Measurements from ENCODE around the gene ACSL5. TPM values are rescaled to one million over a fixed set of nuclear protein-coding genes. Genes with fewer than 3 reads are reported as not detected.

The ACSL5 gene
- total and polyA plus RNA-seq, 3 donors from 2014 or later = 10.1 to 20.1 (median 11.4) TPM

GRCh38 chr10:112332509-112333228 is 41.2 kb upstream of the ACSL5 start:
- peak; percentile 69 for DNase-seq
- 61 to 81% methylated on average over 5 of the region's 5 CpGs for WGBS, 2 donors
- TF ChIP-seq POLR2A (IDR thresholded peaks at IDR 0.05) (no peak), CTCF (IDR thresholded peaks at IDR 0.05) (no peak)

GRCh38 chr10:112333452-112333851 is 40.5 kb upstream of the ACSL5 start:
- intact Hi-C loops (cut with DNase I; ENCODE audit: low total_unique reads) = no loop called here
- Histone ChIP-seq H3K27me3 (no peaks in the 10 kb centered on the region), H3K36me3 (ENCODE audit: low read depth, missing control alignments) (no peaks in the 10 kb centered on the region), H3K4me3 (no peak overlapping the region), H3K27ac (no peak overlapping the region), H3K4me1 (peaks cover 19% of the 10 kb centered on the region), H3K9me3 (no peaks in the 10 kb centered on the region)
- 56 to 74% methylated on average over 4 of the region's 4 CpGs for WGBS, 2 donors
- no peak for DNase-seq
- no peak for TF ChIP-seq POLR2A (IDR thresholded peaks at IDR 0.05)
- no peak for TF ChIP-seq CTCF (IDR thresholded peaks at IDR 0.05)

More at GRCh38 chr10:112332509-112333228, 41.2 kb upstream of the ACSL5 start:
- no peak overlapping the region for H3K4me3 ChIP-seq
- H3K9me3 ChIP-seq = no peaks in the 10 kb centered on the region
- intact Hi-C loops (cut with DNase I; ENCODE audit: low total_unique reads) = no loop called here
- no peaks in the 10 kb centered on the region for H3K36me3 ChIP-seq (ENCODE audit: low read depth, missing control alignments)
- peak overlapping the region in 1 of 2 donors; percentile 26 for H3K27ac ChIP-seq
- H3K4me1 ChIP-seq = peaks cover 19% of the 10 kb centered on the region
- H3K27me3 ChIP-seq = no peaks in the 10 kb centered on the region

GRCh38 chr10:112335111-112335867 is 38.6 kb upstream of the ACSL5 start:
- 57 to 66% methylated on average over 5 of the region's 5 CpGs for WGBS, 2 donors
- H3K4me3 ChIP-seq = no peak overlapping the region
- no peak overlapping the region for H3K27ac ChIP-seq
- no peaks in the 10 kb centered on the region for H3K27me3 ChIP-seq
- no peak for DNase-seq
- H3K36me3 ChIP-seq (ENCODE audit: low read depth, missing control alignments) = no peaks in the 10 kb centered on the region
- H3K9me3 ChIP-seq = no peaks in the 10 kb centered on the region
- peaks cover 14% of the 10 kb centered on the region for H3K4me1 ChIP-seq
- no peak for TF ChIP-seq POLR2A (IDR thresholded peaks at IDR 0.05)
- no peak for TF ChIP-seq CTCF (IDR thresholded peaks at IDR 0.05)
- intact Hi-C loops (cut with DNase I; ENCODE audit: low total_unique reads) = no loop called here

GRCh38 chr10:112335868-112336265 is 38.0 kb upstream of the ACSL5 start:
- Histone ChIP-seq H3K27ac (no peak overlapping the region), H3K27me3 (no peaks in the 10 kb centered on the region), H3K36me3 (ENCODE audit: low read depth, missing control alignments) (no peaks in the 10 kb centered on the region), H3K4me3 (no peak overlapping the region), H3K9me3 (no peaks in the 10 kb centered on the region), H3K4me1 (peaks cover 8% of the 10 kb centered on the region)
- DNase-seq = no peak
- TF ChIP-seq POLR2A (IDR thresholded peaks at IDR 0.05) (no peak), CTCF (IDR thresholded peaks at IDR 0.05) (no peak)
- intact Hi-C loops (cut with DNase I; ENCODE audit: low total_unique reads) = no loop called here
- 71 to 79% methylated on average over 4 of the region's 4 CpGs for WGBS, 2 donors

All from testis (tissue), 3 donors.